T1000 (cell line): ENCODE data around the gene TMEM225B.
A peak's percentile ranks its signal among the peaks of the same experiment; 100 is the strongest.
"Not testable (repeated sequence)": the region's sequence is repeated elsewhere in the genome, so short reads cannot be mapped to it uniquely, and the experiment has no call there.

Experiments used
- DNase-seq: peaks from one replicate; lab custom pipeline; 2025; ENCODE audit warnings: mixed read lengths; lab: John Stamatoyannopoulos, UW

The TMEM225B gene

DNA sequence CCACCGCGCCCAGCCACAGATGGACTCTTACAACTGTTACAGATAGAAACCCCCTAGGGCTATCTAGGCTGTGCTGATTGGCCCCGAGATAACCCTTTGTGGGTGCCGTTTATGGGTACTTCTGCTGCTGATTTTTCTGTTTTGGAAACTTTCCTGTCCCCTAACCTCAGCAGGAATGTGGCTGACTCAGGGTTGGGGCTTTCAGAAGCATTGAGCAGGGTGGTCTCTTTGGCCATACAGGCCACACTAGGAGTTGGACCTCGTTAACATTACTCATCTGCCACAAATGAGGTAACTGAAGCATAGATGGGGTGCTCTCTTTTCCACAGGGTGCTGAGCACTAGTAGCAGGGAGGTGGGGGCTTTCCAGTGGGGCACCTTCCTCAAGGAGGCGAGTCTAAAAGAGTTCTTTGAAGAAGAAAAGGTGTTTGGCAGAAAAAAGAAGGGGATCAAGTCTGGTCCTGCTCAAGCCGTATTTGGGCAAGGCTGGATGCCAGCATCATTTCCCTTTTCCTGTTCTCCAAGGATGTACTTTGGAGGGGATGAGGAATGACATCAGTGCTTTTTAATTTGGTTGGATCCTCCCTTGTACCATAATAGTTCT is 25.1 kb downstream of the TMEM225B start:
- DNase-seq: peak; percentile 28

GRCh38 chr7:99623702-99624447 is 25.8 kb downstream of the TMEM225B start:
- no peak for DNase-seq

GRCh38 chr7:99624484-99624883 is 26.4 kb downstream of the TMEM225B start:
- DNase-seq: no peak

GRCh38 chr7:99625321-99625720 is 27.3 kb downstream of the TMEM225B start:
- DNase-seq: no peak

DNA sequence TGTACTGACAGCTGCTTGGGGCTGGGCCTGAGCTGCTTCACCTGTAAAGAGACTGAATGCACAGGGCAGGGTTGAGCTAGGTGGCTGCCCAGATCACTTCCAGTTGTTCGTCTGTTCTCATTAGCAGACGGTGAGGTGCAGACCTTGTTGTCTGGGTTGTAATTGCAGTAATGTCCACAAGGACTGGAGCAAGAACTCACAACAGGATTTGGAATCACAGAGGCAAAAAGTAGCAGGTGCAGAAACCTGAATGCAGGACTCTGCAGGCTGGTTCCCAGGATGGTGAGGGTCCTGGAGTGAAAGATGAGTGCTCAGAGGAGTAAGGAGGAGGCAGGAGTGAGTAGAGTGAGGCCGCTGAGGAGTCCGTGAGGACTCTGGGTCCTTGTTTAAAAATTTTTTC is 27.9 kb downstream of the TMEM225B start:
- no peak for DNase-seq

- no peak for DNase-seq
Measured at GRCh38 chr7:99626661-99627060, 28.6 kb downstream of the TMEM225B start.

DNA sequence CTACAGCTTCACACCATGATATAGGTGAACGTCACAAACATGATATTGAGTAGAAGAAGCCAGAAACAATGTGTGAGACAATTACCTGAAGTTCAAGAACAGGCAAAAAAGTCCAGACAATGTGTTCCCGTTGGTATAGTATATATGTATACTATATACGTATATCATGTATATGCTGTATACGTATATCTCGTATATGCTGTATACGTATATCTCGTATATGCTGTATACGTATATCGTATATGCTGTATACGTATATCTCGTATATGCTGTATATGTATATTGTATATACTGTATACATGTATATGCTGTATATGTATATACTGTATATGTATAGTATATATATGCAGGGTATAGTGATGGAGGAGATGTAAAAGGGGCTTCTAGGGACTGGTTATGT is 29.4 kb downstream of the TMEM225B start:
- DNase-seq: no peak

DNA sequence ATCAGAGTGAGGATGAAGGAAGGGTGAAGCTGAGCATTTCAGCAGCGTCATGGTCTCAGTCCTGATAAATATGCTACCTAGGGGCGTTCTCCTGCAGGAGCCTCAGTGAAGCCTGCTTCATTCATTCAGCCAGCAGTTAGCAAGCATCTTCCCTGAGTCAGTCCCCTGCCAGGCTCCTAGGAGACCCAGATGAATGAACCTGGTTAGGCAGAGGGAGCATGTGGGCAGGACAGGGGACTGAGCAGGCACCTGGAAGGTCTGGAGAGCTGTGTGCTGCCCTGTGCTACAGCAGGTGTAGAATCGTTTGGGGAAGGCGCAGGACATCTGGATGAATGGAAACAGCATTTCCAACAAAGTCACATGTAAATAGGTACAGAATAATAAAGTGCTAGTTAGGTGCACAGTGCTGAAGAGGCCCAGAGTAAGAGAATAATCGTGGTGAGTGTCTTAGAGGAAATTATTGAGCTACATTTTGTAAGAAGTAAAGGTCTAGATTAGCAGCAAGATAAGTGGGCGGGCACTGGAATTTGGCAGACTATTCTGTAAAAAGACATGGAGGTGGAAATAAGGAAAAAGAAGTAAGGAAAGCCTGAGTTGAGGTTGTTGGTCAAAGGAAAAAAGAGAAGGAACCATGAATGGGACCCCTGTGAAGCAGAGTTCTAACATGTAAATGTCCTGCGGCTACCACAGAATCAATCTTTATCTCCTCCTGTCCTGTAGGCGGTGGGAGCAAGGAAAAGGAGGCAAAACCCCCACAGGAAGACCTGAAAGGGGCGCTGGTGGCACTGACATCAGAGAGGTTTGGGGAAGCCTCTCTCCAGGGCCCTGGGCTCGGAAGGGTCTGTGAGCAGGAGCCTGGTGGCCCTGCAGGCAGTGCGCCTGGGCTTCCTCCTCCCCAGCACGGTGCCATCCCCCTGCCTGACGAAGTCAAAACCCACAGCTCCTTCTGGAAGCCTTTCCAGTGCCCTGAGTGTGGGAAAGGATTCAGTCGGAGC is 30.7 kb downstream of the TMEM225B start:
- no peak for DNase-seq

GRCh38 chr7:99629643-99630042 is 31.6 kb downstream of the TMEM225B start:
- DNase-seq: no peak

DNA sequence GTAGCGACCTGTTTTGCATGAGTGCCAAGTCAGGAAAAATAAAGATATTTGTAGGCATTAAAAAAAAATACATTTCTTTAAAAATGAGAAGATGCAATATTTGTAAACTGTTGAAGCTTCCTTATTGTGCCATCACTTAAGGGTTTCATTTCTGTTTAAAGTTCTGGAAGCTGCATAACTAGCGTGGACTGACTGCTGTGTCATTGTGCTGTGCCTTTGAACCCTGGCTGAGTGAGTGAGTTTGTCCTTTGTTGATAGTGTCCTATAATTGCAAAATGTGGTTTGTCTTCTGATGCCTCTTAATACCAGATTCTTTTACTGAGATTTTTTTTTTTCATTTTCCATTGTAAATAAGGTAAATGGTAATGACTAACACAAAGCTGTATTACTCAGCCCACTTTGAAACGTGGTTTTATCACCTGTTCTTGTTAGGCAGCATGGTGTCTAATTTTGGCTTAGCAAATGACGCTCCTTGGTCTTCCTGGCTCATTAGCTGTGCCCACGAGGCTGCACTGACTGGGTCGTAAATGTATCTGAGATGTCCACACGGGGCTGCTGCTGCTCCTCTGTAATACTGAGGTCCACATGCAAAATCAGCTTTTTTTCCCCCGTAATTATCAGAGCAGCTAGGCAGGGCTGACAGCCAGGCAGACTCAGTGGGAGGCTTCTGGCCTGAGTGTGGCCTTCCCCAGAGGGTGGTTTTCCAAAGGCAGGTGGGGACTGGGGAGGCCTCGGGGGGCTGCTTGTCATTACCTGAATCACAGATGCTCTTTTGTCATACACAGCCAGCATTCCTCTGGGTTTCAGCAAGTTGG is 33.4 kb downstream of the TMEM225B start:
- no peak for DNase-seq

- not testable (repeated sequence) for DNase-seq
Measured at GRCh38 chr7:99637414-99637813, 39.3 kb downstream of the TMEM225B start.

DNA sequence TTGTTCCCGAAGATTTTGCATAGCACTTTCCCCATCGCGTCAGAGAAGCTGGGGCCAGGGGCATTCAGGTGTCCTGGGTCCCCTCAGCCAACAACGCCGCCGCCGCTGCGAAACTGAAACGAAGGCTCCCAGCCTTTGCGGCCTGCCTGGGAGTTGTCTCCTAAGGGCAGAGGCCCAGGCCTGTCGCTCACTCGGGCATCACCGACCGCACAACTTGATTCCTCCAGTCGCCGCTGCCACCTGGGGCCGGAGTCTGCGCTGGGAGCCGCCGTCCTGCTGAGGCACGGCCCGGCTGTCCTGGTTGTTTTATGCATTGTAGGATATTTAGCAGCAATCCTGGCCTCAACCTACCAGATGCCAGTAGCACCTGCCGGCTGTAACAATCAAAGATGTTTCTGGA is 40.7 kb downstream of the TMEM225B start:
- no peak for DNase-seq

DNA sequence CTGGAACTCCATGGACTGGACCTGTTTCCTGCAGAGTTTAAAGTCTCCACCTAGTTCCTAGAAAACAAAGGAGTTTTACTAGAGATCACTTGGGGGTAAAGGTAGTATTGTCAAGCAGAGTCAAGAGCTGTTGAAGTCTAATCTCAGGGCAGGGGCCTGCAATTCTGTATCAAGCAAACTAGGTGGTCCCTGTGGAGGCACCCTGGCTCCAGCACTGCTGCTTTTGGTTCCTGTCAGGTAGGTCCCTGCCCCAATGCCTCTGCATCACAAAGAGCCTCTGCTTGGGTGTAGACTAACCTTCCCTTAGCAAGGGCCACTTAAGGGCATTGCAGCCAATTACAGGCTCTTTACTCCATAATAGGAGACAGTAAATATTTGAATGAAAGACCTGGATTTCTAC is 41.2 kb downstream of the TMEM225B start:
- DNase-seq: no peak

GRCh38 chr7:99642027-99642426 is 44.0 kb downstream of the TMEM225B start:
- DNase-seq: no peak

DNA sequence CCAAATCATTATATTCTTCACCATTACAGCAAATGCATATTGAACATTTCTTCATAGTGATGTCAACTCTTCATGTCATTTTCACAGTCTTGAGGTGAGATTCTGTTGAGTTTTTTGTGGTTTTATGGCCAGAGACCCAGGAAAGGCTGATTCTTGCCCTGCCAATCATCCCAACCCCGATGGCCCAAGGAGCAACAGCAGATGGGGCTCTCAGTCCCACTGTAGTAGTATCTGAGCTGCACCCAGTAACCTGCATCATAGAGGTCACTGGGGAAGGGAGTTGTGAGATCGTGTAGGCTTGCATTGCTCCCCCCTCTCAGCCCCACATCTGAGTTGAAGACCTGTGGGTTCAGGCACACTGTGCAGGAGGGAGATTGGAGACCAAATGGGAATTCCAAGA is 45.4 kb downstream of the TMEM225B start:
- no peak for DNase-seq

DNA sequence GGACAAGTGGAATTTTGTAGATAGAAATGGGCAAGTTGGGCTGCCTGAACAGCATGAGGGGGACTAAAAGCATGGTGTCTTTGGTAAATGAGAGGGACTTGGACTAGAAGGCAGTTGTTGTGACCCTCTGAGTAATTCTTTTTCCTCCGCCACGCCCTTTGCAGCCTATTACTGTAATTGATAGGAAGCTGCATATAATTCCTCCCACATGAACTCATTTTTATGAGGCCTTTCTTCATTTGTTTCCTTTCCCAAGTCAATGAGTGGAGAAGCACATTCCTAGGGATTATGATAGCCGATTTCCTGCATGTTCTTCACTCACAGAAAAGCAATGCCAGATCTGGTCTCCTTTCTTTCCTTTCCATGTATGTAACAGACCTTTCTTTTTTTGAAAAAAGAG is 46.4 kb downstream of the TMEM225B start:
- no peak for DNase-seq

DNA sequence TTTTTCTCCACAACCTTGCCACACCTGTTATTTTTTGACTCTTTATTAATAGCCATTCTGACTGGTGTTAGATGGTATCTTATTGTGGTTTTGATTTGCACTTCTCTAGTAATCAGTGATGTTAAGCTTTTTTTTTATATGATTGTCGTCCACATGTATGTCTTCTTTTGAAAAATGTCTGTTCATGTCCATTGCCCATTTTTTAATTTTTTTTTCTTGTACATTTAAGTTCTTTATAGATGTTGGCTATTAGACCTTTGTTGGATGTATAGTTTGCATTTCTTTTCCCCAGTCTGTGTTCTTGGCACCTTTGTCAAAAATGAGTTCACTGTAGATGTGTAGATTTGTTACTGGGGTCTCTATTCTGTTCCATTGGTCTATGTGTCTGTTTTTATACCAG is 47.5 kb downstream of the TMEM225B start:
- DNase-seq: no peak

GRCh38 chr7:99648843-99649242 is 50.8 kb downstream of the TMEM225B start:
- DNase-seq: no peak

DNA sequence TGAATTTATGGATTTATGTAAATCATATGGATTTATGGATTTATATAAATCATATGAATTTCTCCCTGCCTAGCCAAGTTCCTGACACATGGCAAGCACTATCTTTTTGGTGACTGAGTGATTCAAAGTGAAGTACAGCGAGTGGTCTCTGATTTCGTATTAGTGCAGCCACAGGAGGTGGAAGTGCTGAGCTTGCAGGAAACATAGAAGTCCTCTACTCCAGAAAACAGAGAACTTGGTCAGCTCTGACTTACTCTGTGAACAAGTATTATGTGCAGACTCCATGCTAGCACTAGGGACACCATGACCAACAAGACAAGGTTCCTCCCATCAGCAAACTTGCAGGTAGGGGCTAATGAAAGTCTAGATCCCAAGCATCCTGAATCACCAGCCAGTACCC is 53.2 kb downstream of the TMEM225B start:
- no peak for DNase-seq

GRCh38 chr7:99652671-99653070 is 54.6 kb downstream of the TMEM225B start:
- DNase-seq: no peak

DNA sequence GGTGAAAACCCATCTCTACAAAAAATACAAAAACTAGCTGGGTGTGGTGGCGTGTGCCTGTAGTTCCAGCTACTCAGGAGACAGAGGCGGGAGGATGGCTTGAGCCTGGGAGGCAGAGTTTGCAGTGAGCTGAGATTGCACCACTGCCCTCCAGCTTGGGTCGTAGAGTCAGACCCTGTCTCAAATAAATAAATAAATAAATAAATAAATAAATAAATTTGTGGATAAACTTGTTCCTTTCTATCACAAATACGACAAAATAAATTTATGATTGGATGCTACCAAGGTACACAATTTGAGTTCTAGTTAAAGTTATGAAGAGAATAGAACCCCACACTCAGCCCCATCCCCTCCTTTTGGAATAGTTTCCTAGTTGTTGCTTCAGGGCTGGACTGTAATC is 55.2 kb downstream of the TMEM225B start:
- DNase-seq: not testable (repeated sequence)

DNA sequence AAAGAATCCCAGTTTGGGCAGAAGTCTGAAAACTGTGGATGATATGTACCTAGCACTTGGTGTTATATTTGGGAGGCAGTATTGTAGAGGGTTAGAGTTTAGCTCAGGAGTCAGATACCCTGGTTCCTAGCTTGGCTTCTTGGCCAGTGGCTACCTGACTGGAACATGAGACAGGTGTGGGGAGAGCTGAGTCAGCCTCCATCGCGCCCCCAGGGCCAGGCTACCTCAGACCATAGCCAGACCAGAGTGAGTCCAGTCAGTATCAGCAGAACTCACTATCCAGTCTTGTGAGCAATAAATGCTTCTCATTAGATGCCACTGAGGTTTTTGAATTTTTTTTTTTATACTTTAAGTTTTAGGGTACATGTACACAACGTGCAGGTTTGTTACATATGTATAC is 55.7 kb downstream of the TMEM225B start:
- DNase-seq: no peak
